GM19438 (cell line): ENCODE results near the gene DNASE2.
"Not testable (repeated sequence)": the region's sequence is repeated elsewhere in the genome, so short reads cannot be mapped to it uniquely, and the experiment has no call there.

ENCODE experiments used
- ATAC-seq: cut with Tn5 transposase; IDR thresholded peaks from one replicate; pipeline ENCODE4 v1.9.1; 2021; ENCODE audit warnings: low read depth; ENCODE audit not compliant: unreplicated experiment

DNASE2 gene, protein sequence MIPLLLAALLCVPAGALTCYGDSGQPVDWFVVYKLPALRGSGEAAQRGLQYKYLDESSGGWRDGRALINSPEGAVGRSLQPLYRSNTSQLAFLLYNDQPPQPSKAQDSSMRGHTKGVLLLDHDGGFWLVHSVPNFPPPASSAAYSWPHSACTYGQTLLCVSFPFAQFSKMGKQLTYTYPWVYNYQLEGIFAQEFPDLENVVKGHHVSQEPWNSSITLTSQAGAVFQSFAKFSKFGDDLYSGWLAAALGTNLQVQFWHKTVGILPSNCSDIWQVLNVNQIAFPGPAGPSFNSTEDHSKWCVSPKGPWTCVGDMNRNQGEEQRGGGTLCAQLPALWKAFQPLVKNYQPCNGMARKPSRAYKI

DNA sequence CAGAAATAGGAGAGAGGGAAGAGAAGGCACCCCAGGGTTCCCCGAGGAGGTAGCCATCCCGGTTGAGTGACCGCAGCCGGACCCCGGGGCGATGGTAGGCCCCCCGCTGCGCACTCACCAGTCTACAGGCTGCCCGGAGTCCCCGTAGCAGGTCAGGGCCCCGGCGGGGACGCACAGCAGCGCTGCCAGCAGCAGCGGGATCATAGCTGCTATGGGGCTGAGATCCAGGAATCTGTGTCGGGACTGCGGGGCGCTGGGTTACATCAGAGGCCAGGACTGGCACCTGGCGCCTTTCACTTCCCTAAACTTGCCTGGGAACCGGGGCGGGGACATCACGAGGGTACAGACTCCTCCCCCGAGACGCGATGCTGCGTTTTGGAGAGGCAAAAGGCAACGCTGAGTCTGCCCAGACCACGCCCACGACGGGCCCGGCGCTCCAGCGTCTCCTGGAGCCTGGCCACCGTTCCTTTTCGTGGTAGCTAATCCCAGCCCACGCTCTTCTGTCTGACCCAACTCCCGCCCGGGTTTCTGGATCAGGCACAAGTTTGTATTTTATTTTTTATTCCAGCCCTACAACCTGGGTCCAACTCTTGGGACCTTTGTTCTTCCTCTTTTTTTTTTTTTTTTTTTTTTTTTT is at the start of gene DNASE2:
Gene DNASE2, minus strand, starts transcription at position 278 of the 637 bp plus-strand sequence. Its CDS starts 74 bp downstream, at position 204.
- ATAC-seq = peak; percentile 74

DNA sequence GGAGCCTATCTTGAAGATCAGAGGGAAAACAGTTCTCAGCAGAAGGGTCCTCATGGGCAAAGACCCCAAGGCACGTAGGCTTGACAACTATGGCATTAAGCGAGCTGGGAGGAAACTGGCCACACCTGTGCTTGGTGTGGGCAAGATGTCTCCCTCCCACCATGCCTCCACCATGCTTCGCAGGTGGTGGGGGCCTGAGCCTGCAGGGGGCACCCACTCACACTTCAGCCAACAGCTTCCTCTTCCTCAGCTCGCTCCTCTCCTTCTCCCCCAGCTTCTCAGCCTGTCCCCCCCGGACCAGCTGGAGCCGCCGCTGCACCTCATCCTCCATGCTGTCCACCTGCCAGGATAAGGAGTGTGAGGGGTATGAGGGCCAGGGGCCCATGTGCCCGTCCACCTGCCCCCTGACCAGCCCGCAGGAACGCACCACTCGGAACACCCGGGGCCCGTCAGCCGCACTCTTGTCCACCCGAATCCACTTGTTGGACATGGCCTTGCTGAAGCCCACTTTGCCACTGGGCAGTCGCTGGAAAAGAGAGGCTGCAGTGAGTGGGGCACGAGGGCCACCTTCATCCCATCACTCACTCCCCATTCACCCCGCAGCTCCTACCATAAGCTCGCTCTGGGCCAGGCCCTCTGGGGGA is 48.9 kb upstream of the DNASE2 start:
- no peak for ATAC-seq

DNA sequence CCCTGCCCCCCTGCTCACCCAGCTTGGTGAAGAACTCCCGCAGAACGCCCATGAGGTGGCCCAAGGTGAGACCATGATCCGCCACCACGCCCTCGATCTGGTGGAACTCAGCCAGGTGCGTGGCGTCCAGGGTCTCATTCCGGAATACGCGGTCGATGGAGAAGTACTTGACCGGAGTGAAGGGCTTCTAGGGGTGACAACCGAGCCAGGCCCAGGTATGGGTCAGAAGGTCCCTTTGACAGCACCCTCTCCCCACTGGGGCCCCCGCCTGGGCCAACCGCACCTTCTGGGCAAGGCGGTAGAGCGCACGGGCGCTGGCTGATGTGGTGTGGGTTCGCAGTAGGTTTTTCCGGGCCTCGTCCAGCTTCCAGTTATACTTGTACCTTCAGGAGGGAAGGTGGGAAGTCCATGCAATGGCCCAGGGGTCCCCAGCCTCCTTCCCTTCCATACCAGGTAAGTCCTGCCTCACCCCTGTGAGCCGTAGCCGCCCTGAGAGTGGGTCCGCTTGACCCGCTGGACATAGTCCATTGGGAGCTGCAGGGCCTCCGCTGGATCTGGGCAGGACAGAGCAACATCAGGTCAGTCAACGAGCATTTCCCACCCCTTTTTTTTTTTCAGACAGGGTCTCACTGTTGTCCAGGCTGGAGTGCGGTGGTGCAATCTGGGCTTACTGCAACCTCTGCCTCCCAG is 43.5 kb upstream of the DNASE2 start:
- no peak for ATAC-seq

DNA sequence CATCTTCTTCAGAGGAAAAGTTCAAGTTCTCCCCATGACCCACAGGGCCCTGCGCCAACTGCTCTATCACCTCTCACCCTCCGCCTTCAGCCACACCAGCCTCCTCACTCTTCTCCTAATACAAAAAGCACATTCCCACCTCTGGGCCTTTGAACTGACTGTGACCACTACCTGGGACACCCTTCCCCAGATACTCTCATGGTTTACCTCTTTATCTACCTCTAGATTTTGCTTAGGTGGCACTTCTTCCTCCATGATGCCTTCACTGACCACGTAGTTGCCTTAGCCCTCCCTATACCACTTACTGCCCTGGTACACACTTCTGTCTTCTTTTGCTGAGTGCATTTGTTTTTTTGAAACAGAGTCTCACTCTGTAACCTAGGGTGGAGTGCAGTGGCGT is 41.7 kb upstream of the DNASE2 start:
- ATAC-seq = no peak

DNA sequence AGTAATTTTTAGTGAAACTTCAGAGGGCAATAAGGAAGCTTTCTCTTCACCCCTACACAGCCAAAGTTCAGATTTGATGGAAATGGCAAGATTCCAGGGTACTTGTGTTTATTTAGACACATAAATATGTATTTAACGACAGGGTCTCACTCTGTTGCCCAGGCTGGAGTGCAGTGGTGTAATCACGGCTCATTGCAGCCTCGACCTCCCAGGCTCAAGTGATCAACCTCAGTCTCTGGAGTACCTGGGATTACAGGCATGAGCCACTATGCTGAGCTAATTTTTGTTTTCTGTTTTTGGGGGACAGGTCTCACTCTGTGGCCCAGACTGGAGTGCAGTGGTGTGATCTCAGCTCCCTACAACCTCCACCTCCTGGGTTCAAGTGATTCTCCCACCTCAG is 39.8 kb upstream of the DNASE2 start:
- no peak for ATAC-seq

DNA sequence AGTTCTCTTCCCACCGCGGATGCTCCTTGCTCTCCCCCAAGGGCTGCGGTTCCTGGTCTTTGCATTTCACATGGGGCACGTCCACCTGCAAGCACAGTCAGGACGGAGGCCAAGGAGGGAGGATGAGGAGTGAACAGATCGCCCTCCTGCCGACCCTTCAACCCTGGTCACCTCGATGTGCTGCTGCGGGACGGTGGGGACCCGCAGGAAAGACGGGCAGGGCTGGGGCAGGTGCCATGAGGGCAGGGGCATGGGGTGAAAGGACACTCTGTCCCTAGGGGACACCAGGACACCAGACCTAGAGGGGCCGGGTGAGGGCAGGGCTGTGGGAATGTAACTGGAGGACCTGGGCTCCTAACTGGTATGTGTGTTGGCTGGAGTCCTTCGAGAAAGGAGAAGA is 37.0 kb upstream of the DNASE2 start:
- no peak for ATAC-seq

DNA sequence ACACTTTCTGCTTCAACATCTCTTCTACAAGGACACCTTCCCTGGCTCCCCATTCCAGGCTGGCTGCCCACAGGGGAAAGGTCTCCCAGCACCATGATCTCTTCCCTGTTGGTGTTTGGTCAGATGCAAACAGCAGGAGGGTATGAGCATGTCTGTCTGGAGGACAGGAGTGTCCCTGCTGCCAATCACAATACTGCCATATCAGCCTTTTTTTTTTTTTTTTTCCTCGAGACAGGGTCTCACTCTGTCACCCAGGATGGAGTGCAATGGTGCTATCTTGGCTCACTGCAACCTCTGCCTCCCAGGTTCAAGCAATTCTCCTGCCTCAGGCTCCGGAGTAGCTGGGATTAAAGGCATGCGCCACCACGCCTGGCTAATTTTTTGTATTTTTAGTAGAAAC is 34.6 kb upstream of the DNASE2 start:
- ATAC-seq = not testable (repeated sequence)

DNA sequence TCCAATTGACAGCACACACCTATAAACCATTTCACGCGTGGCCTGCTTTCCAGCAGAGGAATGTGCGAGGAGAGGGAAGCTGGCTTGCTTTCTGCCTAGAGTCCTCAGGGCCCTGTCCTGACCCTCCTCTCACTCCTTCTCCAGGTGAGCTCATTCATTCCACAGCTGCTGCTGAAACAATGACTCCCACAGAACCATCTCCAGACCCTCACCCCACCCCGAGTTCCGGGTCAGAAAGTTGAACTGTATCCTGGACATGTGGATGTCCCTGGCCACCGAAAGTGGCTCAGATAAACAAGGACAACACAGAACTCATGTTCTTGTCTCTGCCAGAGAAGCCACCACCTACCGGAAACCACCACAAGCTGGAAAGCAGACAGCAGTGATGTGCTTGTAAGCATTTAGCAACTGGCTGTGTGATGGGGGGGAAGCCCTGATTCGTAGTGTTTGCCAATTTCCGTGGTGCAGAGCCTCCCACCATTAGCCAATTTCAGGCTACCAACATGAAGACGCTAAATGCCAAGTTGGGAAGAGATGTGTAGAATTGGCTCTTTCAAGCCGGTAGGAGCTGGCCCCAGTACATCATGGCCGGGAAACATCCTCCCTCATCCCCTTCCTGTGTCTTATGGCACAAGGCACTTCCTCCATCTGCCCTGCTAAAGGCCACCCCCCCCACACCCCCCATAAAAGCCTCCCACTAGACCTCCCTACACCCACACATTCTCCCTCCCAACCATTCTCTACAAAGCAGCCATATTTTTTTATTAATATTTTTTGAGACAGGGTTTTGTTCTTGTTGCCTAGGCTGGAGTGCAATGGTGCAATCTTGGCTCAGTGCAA is 32.8 kb upstream of the DNASE2 start:
- ATAC-seq = no peak

DNA sequence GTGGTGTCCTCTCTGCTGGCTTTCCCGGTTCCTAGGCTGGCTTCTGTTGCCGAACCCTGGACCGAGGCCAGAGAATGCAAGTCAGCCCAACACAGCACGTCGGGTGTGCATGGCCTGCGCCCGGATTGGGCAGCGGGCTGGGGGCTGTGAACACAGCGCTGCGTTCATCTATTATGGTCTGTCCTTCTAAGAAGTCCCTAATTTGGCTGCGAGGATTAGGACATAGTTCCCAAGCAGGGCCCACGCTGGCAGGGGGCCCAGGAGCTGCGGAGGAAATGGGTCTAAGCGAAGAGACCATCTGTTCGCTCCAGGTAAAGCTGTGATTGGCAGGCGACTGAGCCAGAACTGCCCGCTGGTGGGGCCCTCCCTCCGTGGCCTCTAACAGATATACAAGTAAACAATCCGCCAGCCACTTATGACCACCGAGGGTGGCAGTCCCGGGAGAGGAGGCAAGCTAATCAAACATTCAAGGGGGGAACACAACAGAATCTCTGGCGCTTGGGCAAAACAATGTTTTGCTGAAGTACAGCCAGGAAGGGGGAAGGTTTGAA is 31.8 kb upstream of the DNASE2 start:
- no peak for ATAC-seq

DNA sequence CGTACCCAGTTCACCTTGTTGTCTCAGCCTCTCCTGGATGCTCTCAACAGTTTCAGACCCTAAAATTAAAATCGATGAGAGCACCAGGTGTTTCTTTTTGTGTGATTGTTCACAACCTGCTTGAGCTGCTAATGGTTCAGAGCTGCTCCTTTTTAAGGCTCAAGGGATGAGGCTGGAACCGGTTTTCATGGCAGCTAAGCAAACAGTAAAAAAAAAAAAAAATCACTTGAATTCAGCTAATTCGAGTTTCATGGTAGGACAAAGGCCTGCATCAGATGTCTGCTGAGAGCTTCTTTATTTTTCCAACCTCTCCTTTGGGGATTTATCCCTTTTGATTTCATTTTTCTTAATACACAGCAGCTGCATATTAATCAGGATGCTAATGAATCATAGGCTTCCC is 31.3 kb upstream of the DNASE2 start:
- no peak for ATAC-seq

DNA sequence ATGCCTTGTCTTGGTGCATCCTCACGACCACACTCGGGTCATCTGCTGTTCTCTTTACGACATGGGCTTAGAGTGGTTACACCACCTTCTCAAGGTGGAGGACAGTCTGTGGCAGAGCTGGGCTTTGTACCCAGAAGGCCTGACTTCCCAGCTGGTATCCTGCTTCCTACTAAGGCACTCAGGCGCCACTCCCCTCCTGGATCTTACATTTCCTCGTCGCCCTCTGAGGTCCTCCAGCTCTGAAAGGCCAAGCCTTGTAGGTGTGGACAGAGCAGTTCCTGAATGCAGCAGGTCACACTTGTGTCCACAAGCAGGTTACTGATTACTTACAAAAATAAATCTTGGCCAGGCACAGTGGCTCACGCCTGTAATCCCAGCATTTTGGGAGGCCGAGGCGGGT is 25.9 kb upstream of the DNASE2 start:
- ATAC-seq = no peak

DNA sequence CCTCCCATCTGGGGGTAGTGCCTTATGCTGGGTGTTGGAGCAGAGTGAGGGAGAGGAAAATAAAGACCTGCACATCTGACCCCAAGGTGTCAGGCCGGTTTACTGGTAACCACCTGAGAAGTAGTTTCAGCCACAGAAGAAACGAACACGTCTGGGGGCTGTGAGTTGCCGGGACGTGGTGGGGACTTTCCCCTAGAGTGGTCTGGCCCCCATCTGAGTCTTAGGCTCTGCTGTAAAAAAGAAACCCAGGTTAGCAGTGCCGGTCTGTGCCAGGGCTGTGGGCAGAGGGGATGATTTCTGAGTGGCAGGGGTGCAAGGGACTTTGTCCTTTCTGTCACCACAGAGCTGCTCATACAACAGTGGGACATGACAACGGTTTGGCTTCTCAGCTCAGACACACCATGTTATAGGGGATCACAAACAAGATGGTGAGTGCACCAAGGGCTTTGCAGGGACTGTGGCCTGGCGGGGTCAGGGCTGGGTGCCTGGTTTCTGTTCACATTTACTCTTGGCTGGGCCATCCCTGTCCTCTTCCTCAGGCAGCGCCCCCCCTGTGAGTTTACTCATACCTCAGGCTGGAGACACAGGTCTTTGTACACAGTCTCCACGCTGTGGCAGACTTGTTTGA is 18.8 kb upstream of the DNASE2 start:
- peak; percentile 89 for ATAC-seq

DNA sequence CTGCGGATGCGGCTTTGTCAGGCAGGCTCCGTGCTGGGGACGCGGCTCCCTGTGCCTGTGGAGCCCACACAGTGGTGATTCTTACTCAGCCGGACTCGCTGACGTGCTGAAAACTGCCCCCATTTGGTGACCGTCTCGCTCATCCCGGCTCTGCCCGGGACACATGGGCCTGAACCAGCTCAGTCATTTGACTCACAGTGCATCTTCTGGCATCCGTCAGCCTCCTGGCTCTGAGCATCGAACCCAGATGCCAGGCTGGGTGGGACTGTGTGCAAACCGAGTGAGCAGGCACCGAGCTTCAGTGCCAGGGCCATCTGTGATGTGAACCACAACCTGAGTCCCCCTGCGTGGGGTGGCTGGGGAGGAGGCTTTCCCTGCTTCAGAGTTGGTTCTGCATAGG is 15.2 kb upstream of the DNASE2 start:
- ATAC-seq = no peak

DNA sequence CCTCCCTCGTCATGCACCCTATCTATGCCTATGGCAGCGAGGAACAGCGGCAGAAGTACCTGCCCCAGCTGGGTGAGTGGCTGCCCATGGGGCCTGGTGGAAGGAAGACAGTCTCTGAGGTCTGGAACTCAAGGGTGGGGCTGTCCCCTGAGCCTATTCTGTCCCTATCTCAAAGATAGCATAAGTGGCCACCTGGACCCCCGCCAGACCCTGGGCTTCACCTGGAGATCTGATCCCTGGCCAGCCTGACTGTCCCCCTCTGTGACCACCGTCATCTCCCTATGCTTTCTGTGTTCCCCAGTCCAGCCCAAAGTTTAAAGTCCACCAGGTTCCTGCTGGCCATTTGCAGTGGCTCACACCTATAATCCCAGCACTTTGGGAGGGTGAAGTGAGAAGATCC is 12.3 kb upstream of the DNASE2 start:
- no peak for ATAC-seq

DNA sequence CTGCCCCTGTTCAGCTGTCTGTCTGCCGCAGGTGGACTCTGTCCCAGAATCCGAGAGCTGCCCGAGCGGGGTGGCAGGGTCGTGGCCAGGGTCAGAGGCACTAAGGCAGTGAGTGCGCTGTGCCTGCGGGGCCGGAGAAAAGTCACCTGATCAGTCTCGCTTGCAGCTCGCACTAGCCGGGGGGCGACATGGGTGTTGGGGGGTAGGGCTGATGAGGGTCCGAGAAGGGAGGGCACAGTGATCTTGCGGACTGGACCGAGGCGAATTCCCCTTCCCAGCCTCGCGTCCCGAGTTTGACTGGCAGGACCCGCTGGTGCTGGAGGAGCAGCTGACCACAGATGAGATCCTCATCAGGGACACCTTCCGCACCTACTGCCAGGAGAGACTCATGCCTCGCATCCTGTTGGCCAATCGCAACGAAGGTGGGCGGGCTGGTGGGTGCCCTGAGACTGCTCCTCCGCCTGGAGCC is 10.3 kb upstream of the DNASE2 start:
- no peak for ATAC-seq

DNA sequence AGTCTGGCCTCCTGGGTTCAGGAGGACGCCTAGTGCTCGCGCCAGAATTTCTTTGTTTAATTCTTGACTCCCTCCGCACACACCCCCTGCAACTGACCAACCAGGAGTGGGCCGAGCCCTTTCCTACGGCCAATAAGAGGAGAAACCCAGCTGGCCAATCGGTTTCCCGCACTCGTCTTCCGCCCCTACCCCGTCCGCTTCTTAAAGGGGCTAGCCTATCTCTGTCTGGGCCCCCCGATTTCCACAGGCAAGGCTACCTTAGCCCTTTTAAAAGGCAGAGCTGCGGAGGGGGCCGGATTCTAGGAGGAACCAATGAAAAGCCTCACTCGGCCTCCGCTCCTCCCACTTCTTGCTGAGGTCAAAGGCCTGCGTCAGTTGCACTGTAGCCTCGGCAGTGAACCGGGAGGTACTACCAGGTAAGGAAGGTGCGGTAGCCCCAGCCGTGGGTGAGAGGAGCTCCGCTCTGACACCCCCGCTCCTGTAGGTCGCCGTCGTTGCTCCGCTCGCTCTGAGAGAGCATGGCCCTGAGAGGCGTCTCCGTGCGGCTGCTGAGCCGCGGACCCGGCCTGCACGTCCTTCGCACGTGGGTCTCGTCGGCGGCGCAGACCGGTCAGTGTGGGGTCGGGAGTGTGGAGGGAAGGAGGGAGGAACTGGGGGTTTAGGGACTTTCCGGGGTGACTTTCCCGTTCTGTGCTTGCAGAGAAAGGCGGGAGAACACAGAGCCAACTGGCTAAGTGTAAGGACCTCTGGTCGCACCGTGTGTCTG is 9.7 kb upstream of the DNASE2 start, which contains the start of gene GCDH:
Gene GCDH, plus strand, starts transcription at position 374 of the 766 bp plus-strand sequence. Its CDS starts 145 bp downstream, at position 519.
- ATAC-seq = peak; percentile 90

DNA sequence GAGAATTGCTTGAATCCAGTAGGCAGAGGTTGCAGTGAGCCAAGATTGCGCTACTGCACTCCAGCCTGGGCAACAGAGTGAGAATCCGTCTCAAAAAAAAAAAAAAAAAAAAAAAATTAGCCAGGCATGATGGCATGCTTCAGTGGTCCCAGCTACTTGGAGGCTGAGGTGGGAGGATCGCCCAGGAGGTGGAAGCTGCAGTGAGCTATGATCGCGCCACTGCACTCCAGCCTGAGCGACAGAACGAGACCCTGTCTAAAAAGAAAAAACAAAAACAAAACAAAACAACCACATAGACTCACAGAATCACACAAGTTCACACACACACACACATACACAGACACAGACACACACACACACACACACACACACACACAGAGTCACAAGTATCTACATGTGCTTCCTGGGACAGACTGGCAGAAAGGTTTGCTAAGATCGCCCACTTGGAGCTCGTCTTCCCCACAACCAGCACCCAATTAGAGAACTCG is 9.1 kb upstream of the DNASE2 start:
- ATAC-seq = not testable (repeated sequence)

DNA sequence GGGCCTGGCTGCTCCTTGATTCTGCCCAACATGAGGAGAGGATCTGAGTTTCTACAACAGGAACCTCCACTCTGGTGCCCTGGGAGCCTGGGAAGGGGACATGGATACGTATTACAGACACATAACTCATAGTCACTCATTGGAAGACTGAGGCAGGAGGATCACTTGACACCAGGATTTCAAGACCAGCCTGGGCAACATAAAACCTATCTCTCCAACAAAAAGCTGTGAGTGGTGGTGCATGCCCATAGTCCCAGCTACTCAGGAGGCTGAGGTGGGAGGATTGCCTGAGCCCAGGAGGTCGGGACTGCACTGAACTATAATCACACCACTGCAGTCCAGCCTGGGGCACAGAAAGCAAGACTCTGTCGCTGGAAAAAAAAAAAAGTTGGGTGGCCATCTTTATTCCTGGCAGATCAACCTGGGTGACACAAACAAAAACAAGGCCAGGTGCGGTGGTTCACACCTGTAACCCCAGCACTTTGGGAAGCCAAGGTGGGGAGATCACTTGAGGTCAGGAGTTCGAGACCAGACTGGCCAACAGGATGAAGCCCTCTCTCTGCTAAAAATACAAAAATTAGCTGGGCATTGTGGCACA is 6.9 kb upstream of the DNASE2 start:
- no peak for ATAC-seq
